GM21526 (cell line): ENCODE measurements around the gene CAD.
"Not testable (repeated sequence)": the region's sequence is repeated elsewhere in the genome, so short reads cannot be mapped to it uniquely, and the experiment has no call there.

Experiments used
- ATAC-seq: cut with Tn5 transposase; IDR thresholded peaks from one replicate; pipeline ENCODE4 v1.9.1; 2021; ENCODE audit warnings: moderate library complexity; ENCODE audit not compliant: unreplicated experiment, low FRiP score

The CAD gene

DNA sequence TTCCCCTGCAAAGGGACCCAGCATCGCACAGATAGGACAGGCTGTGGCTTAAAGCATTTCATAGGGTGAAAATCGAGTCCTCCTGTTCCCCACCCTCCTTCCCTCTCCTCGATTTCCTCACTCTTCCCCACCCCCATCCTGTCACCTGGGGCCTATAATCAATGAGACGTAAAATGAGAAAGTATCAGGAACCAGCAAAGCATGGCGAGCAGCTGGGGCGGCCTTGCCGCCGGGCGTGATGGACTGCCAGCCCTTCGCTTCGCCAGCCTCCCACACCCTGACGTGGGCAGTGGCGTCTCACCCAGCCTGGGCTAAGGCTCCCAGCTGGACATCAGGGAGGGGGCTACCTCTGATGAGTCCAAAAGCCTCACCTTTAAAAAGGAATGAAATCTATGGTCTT is 34.6 kb downstream of the CAD start:
- no peak for ATAC-seq

DNA sequence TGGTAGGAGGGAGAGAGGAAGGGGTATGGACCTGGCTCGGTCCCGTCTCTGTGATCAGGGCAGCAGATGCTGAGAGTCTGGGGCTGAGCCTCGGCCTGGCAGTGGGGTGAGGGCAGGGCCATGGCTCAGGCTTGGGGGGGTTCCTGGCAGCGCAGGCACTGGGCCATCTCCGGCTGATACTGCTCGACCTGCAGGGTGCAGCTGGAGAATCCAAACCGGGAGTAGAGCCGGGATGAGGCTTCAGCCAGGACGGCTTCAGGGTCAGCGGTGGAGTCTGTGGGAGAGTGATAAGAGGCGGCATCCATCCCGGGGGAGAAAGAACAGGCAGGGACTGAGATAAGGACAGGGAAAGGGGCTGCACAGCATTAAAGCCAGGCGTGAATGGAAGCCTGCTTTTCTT is 38.0 kb downstream of the CAD start:
- no peak for ATAC-seq

DNA sequence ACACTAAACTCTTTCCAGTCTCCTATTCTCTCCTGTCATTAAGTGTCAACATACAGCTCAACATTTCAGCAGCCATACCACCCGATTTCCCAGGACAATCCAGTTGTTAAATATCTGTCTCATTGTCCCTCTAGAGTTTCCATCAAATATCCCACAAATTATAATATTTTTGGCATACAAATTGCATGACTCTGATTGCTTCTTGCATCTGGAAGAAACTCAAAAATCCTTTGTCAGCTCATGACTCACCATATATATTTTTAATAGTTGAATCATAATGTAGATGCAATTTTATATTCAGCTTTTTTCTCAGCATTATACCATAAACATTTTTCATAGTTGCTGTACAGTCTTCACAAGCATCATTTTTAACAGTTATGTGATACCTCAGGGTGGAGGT is 38.5 kb downstream of the CAD start:
- ATAC-seq, result no peak

DNA sequence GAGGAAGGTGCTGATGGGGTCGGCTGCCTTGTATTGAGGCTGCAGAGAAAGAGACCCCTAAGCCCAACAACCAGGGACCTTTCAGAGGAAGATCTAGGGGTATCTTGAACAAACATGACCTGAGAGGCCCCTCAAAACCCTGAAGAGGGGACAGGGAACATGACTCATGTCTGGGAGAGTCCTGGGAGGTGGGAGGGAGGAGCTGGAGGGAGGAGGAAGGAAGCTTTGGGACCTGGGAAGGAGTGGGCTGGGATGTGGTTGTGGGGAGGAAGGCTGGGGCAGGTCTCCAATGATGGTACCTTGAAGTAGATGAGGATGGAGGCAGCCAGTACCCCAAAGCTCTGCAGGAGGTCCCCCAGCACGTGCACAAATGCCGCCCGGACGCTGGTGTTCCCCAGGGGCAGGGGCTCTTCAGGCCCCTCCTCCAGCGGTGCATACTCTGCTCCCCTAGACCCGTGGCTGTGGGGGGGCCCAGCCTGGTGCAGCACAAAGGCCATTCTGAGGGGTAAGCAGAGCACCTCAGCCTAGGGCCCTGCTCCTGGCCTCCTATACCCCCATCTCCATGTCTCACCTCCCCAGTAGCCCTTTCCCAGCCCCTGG is 39.8 kb downstream of the CAD start:
- ATAC-seq, result no peak

DNA sequence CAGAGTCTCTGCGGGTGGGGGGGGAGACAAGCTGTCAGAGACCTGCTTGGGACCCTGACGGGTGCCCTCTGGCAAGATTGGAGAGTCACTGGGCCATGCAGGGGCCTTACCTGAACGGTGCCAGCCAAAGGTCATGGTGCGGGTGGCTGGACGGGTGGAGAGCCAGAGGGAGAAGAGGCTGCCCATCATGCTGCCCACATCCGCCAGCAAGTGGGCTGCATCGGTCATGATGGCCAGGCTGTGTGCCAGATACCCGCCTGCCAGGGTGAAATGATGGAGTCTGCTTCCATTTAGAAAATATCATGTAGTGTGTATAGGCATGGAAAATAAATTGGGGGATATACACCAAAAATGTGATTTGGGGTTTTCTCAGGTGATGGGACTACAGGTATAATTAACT is 40.9 kb downstream of the CAD start:
- ATAC-seq, result no peak

DNA sequence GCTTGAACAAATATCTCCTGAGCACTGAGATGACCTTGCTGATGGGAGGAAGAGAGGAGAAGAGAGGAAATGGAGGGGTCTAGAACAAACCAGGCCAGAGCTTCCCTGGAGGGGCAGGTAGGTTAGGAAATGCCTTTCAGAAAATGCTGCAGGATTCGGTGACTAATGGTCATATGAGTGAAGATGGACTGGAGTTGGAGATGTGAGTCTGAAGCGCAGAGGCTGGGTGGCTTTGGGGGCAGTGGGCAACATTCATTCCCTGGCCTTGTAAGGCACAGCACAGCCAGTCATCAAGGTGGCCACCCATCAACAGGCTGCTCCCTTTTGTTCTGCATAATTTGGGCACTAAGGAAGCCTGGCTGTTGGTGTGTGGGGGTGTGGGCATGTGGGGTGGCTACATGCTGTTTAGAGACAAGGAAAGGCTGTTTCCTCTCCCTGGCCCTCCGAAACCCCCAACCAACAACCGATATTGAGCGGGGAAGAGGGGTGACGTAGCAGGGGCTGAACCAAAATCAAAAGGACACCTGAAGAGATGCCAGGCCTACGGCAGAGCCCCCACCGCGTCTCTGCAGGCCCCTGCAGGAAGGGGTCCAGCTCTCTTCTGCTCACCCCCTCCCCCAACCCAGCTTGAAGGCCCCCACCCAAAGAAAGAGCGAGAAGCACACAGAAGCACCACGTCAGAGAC is 44.2 kb downstream of the CAD start:
- no peak for ATAC-seq

DNA sequence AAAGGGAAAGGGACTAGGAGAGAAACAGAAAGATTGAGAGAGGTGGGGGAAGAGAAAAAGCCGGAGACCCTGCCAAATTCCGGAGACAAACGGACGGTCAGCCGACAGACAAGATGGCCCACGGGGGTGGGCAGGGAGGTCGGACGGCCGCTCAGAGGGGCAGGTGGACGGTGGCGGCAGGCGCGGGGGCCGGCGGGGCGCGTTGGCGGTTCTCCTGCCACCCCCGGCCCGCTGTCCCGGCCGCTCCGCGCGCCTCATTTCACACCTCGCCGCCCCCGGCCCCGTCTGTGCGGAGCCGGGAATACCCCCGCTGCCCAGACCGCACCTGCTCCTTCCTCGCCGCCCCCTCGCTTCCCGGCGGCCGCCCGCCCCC is 44.7 kb downstream of the CAD start:
- no peak for ATAC-seq

DNA sequence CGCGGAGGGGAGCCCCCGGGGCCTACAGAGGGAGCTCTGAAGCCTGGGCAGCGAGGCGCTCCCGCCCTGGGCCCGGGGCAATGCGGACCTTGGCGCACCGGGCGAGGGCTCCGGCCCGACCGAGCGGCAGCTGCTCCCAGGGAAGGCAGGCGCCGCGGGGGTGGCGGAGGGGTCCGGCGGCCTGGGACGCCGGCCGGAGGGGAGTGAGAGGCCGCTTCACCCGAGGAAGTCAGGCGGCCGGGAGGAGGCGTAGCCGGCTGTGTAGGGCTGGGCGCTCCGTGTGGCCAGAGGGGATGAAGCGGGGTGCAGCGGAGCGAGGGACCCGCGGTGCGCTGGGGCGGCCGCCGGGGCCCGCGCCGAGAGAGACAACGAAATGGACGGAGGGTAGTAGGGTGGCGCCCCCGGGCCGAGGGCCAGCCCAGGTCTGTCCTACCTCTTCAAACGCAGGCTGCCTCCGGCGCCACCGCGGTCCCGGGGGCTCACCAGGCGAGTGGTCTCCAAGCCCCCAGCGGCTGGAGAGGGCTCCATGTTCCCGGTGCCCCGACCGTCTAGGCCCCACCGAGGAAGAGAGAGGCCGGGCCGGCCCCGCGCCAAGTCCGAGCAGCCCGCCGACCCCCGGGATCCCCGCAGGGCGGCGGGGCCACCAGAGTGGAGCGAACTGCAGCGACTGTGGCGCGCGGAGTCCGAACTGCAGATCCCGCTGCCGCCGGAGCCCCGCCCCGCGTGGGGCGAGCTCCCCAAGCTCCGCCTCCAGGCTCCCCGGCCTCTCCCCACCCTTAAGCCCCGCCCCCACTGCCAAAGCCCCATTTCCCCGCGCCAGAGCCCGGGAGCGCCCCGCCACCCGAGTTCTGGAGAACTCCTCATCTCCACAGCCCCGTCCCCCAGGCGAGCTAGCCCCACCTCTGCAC is 45.5 kb downstream of the CAD start, which contains the start of gene SLC30A3:
TSS of gene SLC30A3 (minus strand) at position 669 of the 908 bp plus-strand sequence. CDS start at position 528, 141 bp downstream.
- no peak for ATAC-seq

DNA sequence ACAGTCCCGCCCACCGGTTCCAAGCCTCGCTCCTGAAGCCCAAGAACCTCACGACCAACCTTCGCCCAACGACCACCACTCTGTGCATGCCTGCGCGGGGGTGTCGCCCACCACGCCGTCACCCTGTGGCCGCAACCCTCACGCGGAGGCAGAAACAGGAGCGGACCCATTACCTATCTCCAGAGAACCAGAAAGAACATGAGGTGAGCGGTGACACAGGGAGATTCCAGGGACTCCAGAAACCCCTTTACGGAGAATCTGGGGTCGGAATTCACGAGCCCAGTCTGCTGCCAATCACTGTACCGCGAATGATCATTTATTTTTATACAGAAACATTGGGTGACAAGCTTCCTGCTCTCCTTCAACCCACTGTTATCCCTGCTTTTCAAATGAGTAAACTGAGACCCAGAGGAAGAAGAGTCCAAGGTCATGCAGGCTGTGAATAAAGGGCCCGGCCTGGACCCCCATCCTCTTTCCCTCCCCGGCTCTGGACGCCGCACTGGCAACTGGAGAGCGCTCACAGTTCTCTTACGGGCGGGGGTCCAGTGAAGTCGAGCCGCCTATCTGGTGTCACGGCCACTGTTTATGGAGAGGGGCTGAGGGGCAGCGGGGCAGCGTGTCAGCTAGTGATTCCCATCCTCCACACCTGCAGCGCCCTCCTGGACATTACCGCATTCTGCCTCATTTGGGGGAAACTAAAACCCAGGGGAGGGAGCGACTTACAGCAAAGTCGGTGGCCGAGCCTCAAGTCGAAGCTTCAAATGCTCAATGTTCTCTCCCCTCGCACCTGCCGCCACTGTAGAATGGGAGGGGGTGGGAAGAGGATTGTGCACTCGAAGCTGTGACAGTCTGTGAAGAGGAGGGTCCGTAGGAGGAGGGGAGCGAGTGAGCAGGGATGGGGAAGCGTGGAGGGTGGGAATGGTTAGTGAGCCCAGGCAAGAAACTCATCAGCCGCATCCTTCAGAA is 46.4 kb downstream of the CAD start:
- no peak for ATAC-seq

DNA sequence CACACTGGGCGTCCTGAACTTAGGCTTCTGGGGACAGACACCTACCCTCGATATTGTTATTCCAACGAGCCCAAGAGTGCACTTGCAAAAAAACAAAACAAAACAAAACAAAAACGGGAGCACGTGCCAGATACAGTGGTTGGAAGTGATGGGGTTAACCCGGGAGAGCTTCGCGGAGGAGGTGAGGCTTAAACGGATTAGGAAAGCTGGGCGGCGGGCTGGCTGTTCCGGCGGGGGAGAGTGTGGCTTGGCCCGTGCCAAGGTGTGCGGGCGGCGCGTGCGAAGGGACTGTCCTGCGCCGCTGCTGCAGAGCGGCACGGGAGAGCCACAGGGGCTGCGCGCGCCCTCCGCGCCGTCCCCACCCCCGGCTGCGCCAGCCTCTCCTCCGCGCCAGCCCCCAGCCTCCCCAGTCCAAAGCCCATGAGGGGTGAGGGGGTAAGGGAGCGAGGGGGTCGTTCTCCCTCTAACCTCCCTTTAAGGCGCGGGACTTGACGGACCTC is 47.1 kb downstream of the CAD start:
- no peak for ATAC-seq

DNA sequence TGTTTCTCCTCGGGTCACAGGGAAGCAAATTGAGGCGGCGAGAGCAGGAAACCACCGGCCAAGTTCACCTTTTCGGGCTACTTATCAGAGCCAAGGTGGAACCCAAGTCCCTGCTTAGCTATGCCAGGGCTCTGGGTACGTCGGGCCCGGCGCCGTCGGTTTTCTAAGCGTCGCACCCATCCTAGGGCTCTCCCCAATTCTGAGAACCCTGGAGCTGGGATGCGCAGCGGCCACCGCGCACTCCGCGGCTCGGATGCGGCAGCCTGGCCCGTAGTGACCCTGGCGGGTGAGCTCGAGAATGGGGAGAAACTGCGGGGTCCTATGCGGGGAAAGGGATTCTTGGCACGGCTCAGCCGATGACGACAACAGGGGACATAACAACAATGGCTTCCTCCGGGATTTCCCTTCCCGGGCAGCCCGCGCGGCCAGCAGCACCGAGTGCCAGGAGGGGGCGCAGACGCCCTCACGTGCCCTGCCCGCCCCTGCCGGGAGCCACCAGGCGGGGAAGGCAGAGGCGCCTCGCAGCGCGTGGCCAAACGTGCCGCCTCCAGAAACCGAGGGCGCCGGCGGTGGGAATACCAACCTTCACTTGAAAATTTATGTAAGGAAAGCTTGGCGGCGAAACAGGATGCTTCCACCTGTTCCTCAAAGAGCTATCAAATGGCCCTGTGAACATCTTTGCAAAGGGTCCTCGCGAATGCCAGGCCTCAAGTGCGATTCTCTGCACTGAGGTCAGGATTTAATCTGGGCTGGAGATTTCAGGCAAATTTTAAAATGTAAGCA is 47.8 kb downstream of the CAD start:
- no peak for ATAC-seq

DNA sequence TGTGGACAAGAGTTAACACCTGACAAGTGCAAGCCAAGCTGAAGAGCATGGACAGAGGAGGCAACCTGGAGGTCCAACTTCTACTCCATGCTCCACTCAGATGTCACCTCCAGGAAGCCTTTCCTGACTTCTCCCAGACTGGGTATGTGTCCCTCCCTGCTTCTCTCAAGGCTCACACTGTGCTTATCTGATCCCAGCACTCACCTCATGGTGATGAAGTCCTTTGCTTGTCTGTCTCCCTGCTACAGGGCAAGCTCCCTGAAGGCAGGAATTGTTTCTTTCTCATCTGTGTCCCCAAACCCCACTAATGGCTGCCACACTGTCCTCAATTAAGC is 48.3 kb downstream of the CAD start:
- ATAC-seq, result no peak

DNA sequence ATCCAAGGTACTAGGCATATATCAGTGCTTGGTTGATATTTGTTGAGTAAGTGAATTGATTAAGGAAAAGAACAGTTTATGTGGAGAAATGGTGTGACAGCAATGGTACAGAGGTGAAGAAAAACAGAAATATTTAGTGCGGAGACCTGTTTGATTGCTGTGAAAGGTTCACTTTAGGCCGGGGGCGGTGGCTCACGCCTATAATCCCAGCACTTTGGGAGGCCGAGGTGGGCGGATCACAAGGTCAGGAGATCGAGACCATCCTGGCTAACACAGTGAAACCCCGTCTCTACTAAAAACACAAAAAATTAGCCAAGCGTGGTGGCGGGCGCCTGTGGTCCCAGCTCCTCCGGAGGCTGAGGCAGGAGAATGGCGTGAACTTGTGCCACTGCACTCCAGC is 51.1 kb downstream of the CAD start:
- ATAC-seq, result not testable (repeated sequence)

DNA sequence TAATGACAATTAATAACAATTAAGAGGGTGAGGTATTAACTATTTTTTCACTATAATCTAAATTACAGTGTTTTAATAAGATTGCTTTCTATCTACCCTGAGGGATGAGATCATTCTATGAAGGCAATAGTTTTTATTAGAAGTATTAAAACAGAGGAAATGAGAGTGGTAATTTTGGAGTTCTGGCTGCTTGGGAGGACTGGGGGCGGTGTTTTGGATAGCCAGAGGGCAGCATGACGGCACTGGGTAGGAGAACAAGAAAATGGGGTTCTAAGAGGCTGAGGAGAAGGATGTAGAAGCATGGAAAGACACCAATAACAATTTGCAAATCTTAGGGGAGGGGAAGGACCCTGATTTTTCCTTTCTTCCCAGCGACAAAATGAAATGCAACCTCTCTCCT is 53.0 kb downstream of the CAD start:
- ATAC-seq, result no peak

DNA sequence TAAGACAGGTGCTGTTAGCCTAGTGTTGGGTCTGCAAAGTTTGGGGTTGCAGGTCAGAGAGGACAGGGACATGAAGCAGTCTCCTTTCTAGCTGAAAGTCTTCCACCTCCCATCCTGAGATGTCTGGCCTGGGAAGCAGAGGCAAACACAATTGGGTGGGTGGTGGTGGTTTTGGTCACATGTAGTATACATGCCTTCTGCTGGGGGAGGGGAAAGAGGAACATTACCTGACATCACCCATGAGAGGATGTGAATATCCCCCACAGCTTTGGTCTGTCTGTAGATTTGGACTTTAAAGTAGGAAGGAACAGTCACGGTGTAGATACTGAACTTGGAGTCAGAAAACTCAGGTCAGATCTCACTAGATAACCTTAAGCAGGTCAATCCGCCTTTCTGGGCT is 53.5 kb downstream of the CAD start:
- ATAC-seq, result no peak

DNA sequence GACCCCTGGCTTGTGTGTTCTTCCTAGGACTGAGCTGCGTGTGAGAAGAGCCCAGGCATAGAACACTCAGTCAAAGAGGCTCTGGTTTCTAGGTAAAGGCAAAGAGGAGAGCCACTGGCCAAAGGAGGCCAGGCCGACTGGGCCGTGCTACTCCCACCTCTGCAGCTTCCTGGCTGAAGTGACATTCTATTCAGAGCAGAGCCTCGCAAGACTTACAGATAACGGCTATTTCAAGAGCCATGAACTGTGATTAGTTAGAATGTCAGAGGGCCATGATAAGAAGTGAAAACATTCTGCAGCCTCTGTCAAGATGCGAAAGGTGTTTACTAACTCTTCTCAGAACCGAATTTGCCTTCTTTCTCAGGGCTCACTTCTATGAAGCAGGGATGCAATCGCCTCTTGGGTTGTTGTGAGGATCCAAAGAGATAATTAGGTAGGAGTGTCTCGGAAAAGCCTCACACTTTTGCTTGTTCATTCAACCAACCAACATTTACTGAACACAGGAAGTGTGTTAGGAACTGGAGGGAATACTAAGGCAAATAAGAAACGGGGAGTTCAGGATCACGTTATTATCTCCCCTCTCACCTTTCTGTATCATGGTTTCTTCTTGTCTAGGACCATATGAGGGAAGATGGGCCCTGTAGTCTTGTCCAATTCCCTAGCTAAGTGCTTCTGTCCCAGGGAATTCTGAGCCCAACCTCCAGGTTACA is 54.6 kb downstream of the CAD start:
- no peak for ATAC-seq

DNA sequence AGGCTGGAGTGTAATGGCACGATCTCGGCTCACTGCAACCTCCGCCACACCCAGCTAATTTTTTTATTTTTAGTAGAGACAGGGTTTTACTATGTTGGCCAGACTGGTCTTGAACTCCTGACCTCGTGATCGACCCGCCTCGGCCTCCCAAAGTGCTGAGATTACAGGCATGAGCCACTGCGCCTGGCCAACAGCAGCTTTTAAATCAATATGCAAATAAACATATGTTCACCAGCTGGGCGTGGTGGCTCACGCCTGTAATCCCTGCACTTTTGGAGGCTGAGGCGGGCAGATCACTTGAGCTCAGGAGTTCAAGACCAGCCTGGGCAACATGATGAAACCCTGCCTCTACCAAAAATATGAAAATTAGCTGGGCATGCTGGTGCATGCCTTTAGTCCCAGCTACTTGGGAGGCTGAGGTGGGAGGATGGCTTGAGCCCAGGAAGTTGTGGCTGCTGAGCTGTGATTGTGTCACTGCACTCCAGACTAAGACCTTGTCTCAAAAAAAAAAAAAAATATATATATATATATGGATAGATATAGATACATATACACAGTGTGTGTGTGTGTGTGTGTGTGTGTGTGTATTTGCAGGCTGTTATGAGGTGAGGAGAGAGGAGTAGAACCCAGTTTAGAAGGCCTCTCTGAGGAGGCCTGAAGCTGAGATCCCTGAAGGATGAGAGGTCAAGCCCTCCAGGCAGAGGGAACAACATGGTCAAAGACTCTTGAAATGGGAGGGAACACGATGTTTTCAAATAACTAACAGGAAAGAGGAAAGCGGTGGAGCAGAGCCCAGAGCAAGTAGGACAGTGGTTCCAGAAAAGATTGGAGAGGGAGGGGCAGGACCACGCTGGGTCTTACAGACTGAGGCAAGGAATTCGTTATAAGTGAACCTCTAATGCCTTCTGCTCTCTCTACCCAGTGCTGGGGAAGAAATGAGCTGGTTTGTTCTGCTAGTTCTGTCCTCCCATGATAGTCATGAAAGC is 55.7 kb downstream of the CAD start:
- not testable (repeated sequence) for ATAC-seq
